SU-DHL-6 (cell line): Measurements from ENCODE around the gene SLC16A3.

Source experiments
- H2AFZ ChIP-seq: fragments of 200-600 bp; sonication (generic); 2 replicates; pipeline ENCODE4 v1.6.1; 2014; ENCODE audit warnings: low read depth, mild to moderate bottlenecking, moderate library complexity, mixed read lengths, antibody characterized with exemption, low read length; ENCODE audit not compliant: severe bottlenecking
- H3F3A ChIP-seq: fragments of 200-600 bp; shearing (Covaris generic); 2 replicates; pipeline ENCODE4 v1.6.0; 2016; ENCODE audit warnings: antibody characterized with exemption, mild to moderate bottlenecking; ENCODE audit not compliant: insufficient read depth
- H3K27ac ChIP-seq: fragments of 200-600 bp; sonication (generic); 2 replicates; pipeline ENCODE4 v1.5.1; 2016; ENCODE audit warnings: low read depth, mild to moderate bottlenecking, low read length, moderate library complexity, mixed read lengths
- H3K27me3 ChIP-seq: fragments of 200-600 bp; sonication (generic), shearing (Covaris generic); 2 replicates; pipeline ENCODE4 v1.6.0; 2014; ENCODE audit warnings: mild to moderate bottlenecking, low read length
- H3K36me3 ChIP-seq: fragments of 200-600 bp; sonication (generic); 2 replicates; pipeline ENCODE4 v1.6.1; 2014; ENCODE audit warnings: mild to moderate bottlenecking, low read length, mixed read lengths
- H3K4me2 ChIP-seq: fragments of 300-600, 200-600 bp; shearing (Covaris generic), sonication (generic); 2 replicates; pipeline ENCODE4 v1.6.0; 2014; ENCODE audit warnings: low read length, low read depth, mild to moderate bottlenecking; ENCODE audit not compliant: poor library complexity, severe bottlenecking
- H3K4me3 ChIP-seq: fragments of 200-600 bp; sonication (generic); 2 replicates; pipeline ENCODE4 v1.5.1; 2014; ENCODE audit warnings: antibody characterized with exemption, low read length, mild to moderate bottlenecking, mixed read lengths; ENCODE audit not compliant: insufficient read depth, poor library complexity, severe bottlenecking
- H3K79me2 ChIP-seq: fragments of 200-600 bp; sonication (generic); 2 replicates; pipeline ENCODE4 v1.6.1; 2014; ENCODE audit warnings: mild to moderate bottlenecking, low read length, moderate library complexity; ENCODE audit not compliant: insufficient read depth
- H3K9ac ChIP-seq: fragments of 200-600 bp; sonication (generic); 2 replicates; pipeline ENCODE4 v1.7.0; 2014; ENCODE audit warnings: mild to moderate bottlenecking, low read length
- H3K9me2 ChIP-seq: fragments of 200-600 bp; sonication (generic); replicated peaks from 2 replicates; pipeline ENCODE4 v1.6.1; 2014; ENCODE audit warnings: low read length; ENCODE audit not compliant: insufficient read depth
- H3K9me3 ChIP-seq: fragments of 200-600 bp; sonication (generic); 2 replicates; pipeline ENCODE4 v1.6.1; 2014; ENCODE audit warnings: low read length, mixed read lengths; ENCODE audit not compliant: insufficient read depth
- H4K20me1 ChIP-seq: fragments of 200-600 bp; sonication (generic); 2 replicates; pipeline ENCODE4 v1.6.1; 2014; ENCODE audit warnings: low read depth, mild to moderate bottlenecking, antibody characterized with exemption, low read length, moderate library complexity, mixed read lengths
- EZH2phosphoT487 ChIP-seq: fragments of 200-600 bp; sonication (generic), shearing (Covaris generic); conservative IDR thresholded peaks from 2 replicates; pipeline ENCODE4 v1.6.1; 2018; ENCODE audit warnings: mild to moderate bottlenecking, antibody characterized with exemption, low read length, moderate library complexity, mixed read lengths
- TF ChIP-seq, protein P1 (sequence below): fragments of 200-600 bp; sonication (generic); IDR thresholded peaks from one replicate; pipeline ENCODE4 v1.5.1; 2017; ENCODE audit warnings: antibody characterized with exemption, mild to moderate bottlenecking, low read length, moderate library complexity; ENCODE audit not compliant: insufficient read depth, poor library complexity, severe bottlenecking

Gene SLC16A3

DNA sequence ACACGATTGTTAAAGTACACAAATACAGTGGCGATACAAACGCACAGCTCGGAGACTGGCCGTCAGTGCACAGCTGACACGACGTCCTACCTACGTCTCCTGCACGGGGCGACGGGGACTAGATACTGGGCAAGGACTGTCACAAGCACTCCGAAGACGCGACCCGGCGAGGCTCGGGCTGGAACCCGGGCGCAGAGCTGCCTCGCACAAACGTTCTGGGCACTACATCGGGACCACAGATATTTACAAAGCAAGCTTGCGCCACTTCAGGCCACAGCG lies 13.8 kb downstream of the SLC16A3 start:
- no peak overlapping the region for H3K27ac ChIP-seq
- H3K4me2 ChIP-seq: no peak overlapping the region
- no peak overlapping the region for H3K9ac ChIP-seq
- no peak overlapping the region for H3K4me3 ChIP-seq
- no peaks in the 10 kb centered on the region for H4K20me1 ChIP-seq
- H3K79me2 ChIP-seq: peaks cover 4% of the 10 kb centered on the region; the same call in 1 of the 2 replicates
- no peaks in the 10 kb centered on the region for H3K9me3 ChIP-seq
- no peaks in the 10 kb centered on the region for H3K9me2 ChIP-seq
- H3F3A ChIP-seq: no peaks in the 10 kb centered on the region
- TF ChIP-seq EZH2phosphoT487: no peak
- TF ChIP-seq, protein P1, sequence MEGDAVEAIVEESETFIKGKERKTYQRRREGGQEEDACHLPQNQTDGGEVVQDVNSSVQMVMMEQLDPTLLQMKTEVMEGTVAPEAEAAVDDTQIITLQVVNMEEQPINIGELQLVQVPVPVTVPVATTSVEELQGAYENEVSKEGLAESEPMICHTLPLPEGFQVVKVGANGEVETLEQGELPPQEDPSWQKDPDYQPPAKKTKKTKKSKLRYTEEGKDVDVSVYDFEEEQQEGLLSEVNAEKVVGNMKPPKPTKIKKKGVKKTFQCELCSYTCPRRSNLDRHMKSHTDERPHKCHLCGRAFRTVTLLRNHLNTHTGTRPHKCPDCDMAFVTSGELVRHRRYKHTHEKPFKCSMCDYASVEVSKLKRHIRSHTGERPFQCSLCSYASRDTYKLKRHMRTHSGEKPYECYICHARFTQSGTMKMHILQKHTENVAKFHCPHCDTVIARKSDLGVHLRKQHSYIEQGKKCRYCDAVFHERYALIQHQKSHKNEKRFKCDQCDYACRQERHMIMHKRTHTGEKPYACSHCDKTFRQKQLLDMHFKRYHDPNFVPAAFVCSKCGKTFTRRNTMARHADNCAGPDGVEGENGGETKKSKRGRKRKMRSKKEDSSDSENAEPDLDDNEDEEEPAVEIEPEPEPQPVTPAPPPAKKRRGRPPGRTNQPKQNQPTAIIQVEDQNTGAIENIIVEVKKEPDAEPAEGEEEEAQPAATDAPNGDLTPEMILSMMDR: no peak
- H2AFZ ChIP-seq: no peak overlapping the region
- no peaks in the 10 kb centered on the region for H3K36me3 ChIP-seq
- no peaks in the 10 kb centered on the region for H3K27me3 ChIP-seq

DNA sequence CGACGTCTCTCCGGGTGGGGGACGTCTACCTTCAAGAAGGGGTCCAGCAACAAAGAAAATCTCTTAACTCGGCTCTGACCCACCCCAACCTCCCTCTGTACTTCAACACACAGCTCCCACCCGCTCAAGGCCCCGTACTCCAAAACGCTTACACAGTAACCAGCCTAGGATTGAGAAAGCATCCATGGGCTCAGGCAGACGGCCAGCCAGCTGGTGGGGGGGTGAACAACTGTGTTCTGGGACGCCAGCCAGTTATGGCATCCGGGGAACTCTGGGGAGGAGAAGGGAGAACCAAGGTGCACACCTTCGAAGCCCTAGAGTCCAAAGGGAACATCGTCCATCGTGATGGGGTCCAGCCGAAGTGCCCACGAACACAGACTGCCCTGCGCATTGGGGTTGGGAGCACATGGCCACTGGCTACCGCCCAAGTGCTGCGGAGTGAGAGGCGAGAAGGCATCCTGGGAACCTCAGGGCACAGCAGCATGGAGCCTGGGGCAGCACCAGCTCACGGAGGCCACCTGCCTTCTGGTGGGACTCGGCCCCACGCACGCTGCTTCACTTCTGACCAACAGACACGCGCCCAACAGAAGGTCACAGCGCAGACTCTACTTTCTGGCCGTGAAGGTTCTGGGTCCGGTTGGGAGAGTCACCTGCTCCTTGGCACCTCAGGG lies 14.3 kb downstream of the SLC16A3 start:
- no peak overlapping the region for H2AFZ ChIP-seq
- H3K4me3 ChIP-seq: no peak overlapping the region
- no peaks in the 10 kb centered on the region for H3K36me3 ChIP-seq
- no peaks in the 10 kb centered on the region for H3K9me2 ChIP-seq
- peaks cover 4% of the 10 kb centered on the region; the same call in 1 of the 2 replicates for H3K79me2 ChIP-seq
- no peaks in the 10 kb centered on the region for H4K20me1 ChIP-seq
- no peaks in the 10 kb centered on the region for H3K27me3 ChIP-seq
- H3K9me3 ChIP-seq: no peaks in the 10 kb centered on the region
- H3K27ac ChIP-seq: no peak overlapping the region
- no peak overlapping the region for H3K4me2 ChIP-seq
- H3K9ac ChIP-seq: no peak overlapping the region
- no peaks in the 10 kb centered on the region for H3F3A ChIP-seq
- TF ChIP-seq, protein P1: no peak
- TF ChIP-seq EZH2phosphoT487: no peak

DNA sequence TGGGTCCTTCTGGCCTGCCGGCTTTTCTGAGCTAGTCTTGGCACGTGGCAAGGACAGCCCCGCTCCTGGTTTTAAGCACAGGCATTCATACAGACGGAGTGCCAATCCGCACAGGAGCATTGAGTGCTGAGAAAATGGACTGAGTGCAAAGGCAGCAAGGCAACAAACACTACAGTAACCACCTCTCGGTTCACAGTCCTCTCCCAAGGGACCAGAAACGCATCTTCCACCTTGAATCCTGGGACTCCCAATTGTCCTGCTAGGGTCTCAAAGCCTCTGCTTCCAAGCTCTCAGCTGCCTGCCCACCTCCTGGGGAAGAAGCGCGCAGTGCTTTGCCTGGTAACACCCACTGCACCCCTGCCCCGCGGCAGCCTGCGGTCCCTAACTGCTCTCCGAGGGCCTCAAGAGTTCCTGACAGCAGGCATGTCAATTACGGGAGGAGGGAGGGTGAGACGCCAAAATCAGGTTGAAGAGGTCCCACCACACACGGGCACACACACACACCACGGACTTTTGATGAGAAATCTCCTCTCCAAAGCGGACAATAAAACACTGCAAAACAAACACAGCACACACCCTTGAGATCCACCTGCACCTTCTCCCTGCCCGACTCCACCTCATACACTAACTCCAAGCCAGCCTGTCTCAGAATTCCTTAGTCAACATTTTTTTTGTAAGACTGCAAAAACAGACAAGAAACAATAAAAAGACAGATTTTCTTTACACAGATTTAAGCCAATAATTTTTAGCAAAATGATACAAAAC lies 15.0 kb downstream of the SLC16A3 start:
- Histone ChIP-seq H3K4me3 (no peak overlapping the region), H2AFZ (no peak overlapping the region), H3K36me3 (no peaks in the 10 kb centered on the region), H3K79me2 (peaks cover 4% of the 10 kb centered on the region; the same call in 1 of the 2 replicates), H3F3A (no peaks in the 10 kb centered on the region), H3K27me3 (no peaks in the 10 kb centered on the region), H3K27ac (no peak overlapping the region), H4K20me1 (no peaks in the 10 kb centered on the region), H3K9me2 (no peaks in the 10 kb centered on the region), H3K9ac (no peak overlapping the region), H3K9me3 (no peaks in the 10 kb centered on the region), H3K4me2 (no peak overlapping the region)
- TF ChIP-seq, protein P1: no peak
- TF ChIP-seq EZH2phosphoT487: no peak
